Peyer's patch (tissue), 4 donors: ENCODE data around the gene CLIP4. TPM values are rescaled to one million over a fixed set of nuclear protein-coding genes. Genes with fewer than 3 reads are reported as not detected.

Source experiments
- DNase-seq, 3 donors: peaks; one replicate each; pipeline ENCODE4 v3.0.0-alpha.2; 2017 to 2019
- H3K27ac ChIP-seq, 4 donors: fragments of 200-600 bp; sonication (generic); one replicate each; pipeline ENCODE4 v1.5.1; 2016 to 2019
- H3K27me3 ChIP-seq, 2 donors: fragments of 200-600 bp; sonication (generic); one replicate each; pipeline ENCODE4 v1.5.1; 2019
- H3K36me3 ChIP-seq, 3 donors: fragments of 200-600 bp; sonication (generic); one replicate each; pipeline ENCODE4 v1.5.1; 2016 to 2019
- H3K4me1 ChIP-seq, 4 donors: fragments of 200-600 bp; sonication (generic); one replicate each; pipeline ENCODE4 v1.5.1; 2016 to 2019
- H3K4me3 ChIP-seq, 4 donors: fragments of 200-600 bp; sonication (generic); 1 replicate in 3 of 4; 2 replicates in 1 of 4; pipeline ENCODE4 v1.5.1; 2016 to 2019; ENCODE audit warnings: mild to moderate bottlenecking in 1 of 4
- H3K9me3 ChIP-seq, 4 donors: fragments of 200-600 bp; sonication (generic); one replicate each; pipeline ENCODE4 v1.5.1; 2016 to 2019; ENCODE audit warnings: mild to moderate bottlenecking in 1 of 4
- POLR2A ChIP-seq, 2 donors: fragments of 450-650 bp; IDR thresholded peaks; one replicate each; pipeline ENCODE4 v1.5.1; 2017; ENCODE audit warnings: antibody characterized with exemption in 2 of 2, mild to moderate bottlenecking in 2 of 2, moderate library complexity in 2 of 2
- total RNA-seq, 4 donors: library from RNA; depleted of rRNA; stranded (reverse); fragments of >200 nt; gene quantifications; one replicate each; pipeline ENCODE4 v1.1.0, GENCODE V29; 2016
- TF ChIP-seq, protein P1 (sequence below), 6 experiments: fragments of 450-650 bp in 4 of 6; fragments of 200-600 bp in 2 of 6; sonication (generic) in 1 of 6; IDR thresholded peaks; one replicate each; pipeline ENCODE4 v1.5.1; 2017 to 2019; ENCODE audit warnings: antibody characterized with exemption in 6 of 6, mild to moderate bottlenecking in 3 of 6, moderate library complexity in 1 of 6

Gene CLIP4
- total RNA-seq, 4 donors from 2014 or later, result 7.0 to 40.4 (median 16.9) TPM

DNA sequence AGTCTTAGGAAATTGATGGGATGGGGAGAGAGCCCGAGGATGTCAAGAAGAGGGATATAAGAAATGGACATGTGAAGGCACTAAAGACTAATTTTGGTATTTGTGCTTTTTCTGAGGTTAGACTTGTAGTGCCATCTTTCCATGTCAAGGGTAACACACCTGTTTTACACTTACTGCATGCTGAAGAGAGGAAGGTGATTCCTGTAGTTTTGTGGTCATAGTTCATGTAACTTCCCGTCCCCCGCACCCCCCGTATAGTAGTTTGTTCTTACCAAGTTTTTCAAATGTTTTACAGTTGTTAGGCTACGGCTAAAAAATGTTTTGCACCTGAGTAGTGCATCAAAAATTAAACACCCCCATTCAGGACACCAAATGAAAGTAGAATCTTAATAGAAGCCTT, 73.8 kb downstream of the CLIP4 start:
- DNase-seq, result peak in 1 of 3 donors; percentile 58
- H3K27ac ChIP-seq, result no peak overlapping the region
- H3K27me3 ChIP-seq, result no peaks in the 10 kb centered on the region
- H3K36me3 ChIP-seq, result peaks cover 0 to 2% (median 0%) of the 10 kb centered on the region in 3 donors
- TF ChIP-seq POLR2A (IDR thresholded peaks at IDR 0.05), result no peak
- TF ChIP-seq, protein P1, sequence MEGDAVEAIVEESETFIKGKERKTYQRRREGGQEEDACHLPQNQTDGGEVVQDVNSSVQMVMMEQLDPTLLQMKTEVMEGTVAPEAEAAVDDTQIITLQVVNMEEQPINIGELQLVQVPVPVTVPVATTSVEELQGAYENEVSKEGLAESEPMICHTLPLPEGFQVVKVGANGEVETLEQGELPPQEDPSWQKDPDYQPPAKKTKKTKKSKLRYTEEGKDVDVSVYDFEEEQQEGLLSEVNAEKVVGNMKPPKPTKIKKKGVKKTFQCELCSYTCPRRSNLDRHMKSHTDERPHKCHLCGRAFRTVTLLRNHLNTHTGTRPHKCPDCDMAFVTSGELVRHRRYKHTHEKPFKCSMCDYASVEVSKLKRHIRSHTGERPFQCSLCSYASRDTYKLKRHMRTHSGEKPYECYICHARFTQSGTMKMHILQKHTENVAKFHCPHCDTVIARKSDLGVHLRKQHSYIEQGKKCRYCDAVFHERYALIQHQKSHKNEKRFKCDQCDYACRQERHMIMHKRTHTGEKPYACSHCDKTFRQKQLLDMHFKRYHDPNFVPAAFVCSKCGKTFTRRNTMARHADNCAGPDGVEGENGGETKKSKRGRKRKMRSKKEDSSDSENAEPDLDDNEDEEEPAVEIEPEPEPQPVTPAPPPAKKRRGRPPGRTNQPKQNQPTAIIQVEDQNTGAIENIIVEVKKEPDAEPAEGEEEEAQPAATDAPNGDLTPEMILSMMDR (IDR thresholded peaks at IDR 0.05), result no peak
- no peaks in the 10 kb centered on the region for H3K4me1 ChIP-seq
- no peaks in the 10 kb centered on the region for H3K9me3 ChIP-seq
- H3K4me3 ChIP-seq, result no peak overlapping the region

DNA sequence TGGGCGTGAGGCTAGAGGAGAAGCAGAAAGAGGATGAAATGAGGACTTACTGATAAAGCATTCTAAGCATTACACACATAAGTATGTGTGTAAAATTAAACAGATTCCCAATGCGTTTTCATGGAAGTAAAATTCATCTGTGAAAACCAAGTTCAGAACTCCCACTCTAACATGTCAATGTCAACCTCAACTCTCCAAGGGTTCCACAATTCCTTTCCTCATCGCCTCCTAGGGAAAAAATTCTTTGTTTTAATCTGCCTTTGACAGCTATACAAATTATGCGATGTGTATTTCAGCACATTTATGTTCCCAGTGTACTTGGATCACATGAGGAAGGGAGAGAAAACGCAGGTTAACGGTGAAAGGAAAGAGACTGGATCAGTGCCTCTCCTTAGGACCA, 76.6 kb downstream of the CLIP4 start:
- H3K9me3 ChIP-seq, result no peaks in the 10 kb centered on the region
- no peak overlapping the region for H3K27ac ChIP-seq
- H3K4me1 ChIP-seq, result no peaks in the 10 kb centered on the region
- H3K36me3 ChIP-seq, result peaks cover 0 to 2% (median 0%) of the 10 kb centered on the region in 3 donors
- H3K4me3 ChIP-seq, result no peak overlapping the region
- no peaks in the 10 kb centered on the region for H3K27me3 ChIP-seq
- no peak for TF ChIP-seq POLR2A (IDR thresholded peaks at IDR 0.05)
- TF ChIP-seq, protein P1 (IDR thresholded peaks at IDR 0.05), result no peak
- DNase-seq, result no peak

DNA sequence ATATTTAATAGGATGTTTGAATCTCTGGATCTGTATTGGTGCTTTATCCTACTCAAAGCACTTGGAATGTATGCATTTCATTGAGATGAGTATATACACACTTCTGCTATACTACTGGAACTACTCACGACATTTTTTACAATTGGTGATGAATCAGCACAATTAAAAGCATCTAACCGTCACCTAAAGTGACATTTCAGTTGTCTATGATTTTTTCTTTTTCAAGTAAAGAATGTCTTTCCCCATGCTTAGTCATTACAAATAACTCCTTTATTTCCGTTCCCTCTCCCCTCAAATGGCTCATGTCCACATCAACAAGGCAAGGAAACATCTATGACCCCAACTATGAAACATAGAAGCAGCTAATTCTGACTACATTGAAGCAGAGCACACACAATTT, 77.3 kb downstream of the CLIP4 start:
- no peak overlapping the region for H3K4me3 ChIP-seq
- H3K27ac ChIP-seq, result no peak overlapping the region
- H3K36me3 ChIP-seq, result no peaks in the 10 kb centered on the region
- TF ChIP-seq POLR2A (IDR thresholded peaks at IDR 0.05), result no peak
- TF ChIP-seq, protein P1 (IDR thresholded peaks at IDR 0.05), result no peak
- no peak for DNase-seq
- H3K4me1 ChIP-seq, result no peaks in the 10 kb centered on the region
- no peaks in the 10 kb centered on the region for H3K27me3 ChIP-seq
- H3K9me3 ChIP-seq, result no peaks in the 10 kb centered on the region

DNA sequence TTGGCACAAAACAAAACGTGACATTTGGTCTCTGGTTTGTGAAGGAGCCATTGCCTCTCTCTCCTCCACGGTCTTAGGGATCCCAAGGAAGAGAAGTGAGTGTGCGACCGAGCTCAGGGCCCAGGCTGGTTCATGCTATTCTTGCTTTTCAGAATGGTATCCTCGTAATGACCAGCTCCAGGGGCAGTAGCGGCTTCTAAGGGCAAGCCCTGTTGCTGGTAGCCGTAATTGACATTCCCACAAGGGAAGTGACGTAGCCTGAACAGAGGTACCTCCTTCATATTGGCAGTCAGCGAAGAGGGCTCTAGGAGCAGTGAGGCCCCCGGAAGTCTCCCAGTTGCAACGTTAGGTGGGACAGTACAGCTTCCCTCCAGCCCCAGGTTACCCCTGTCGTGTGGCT, 77.9 kb downstream of the CLIP4 start:
- no peaks in the 10 kb centered on the region for H3K4me1 ChIP-seq
- DNase-seq, result no peak
- no peaks in the 10 kb centered on the region for H3K36me3 ChIP-seq
- H3K9me3 ChIP-seq, result no peaks in the 10 kb centered on the region
- H3K27me3 ChIP-seq, result no peaks in the 10 kb centered on the region
- TF ChIP-seq POLR2A (IDR thresholded peaks at IDR 0.05), result no peak
- TF ChIP-seq, protein P1 (IDR thresholded peaks at IDR 0.05), result no peak
- no peak overlapping the region for H3K27ac ChIP-seq
- H3K4me3 ChIP-seq, result no peak overlapping the region

DNA sequence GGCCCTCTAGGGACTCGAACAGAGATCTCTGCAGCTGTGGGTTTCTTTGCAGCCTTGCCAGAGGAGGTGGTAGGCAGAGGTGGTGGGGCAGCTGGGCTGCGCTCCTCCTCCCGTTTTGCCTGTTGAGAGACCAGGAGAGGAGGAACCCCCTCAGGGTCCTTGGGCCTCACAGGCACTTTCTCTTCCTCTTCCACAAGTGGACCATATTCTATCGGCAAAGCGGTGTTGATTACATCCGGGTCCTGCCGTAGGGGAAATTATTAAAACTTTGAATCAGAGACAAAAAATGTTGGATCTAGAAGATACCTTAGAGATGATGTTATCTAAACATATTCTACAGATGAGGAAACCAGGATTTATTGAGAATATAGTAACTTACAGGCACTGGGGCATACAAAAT, 78.5 kb downstream of the CLIP4 start:
- Histone ChIP-seq H3K4me1 (no peaks in the 10 kb centered on the region), H3K27me3 (no peaks in the 10 kb centered on the region), H3K27ac (no peak overlapping the region), H3K4me3 (no peak overlapping the region), H3K36me3 (no peaks in the 10 kb centered on the region), H3K9me3 (no peaks in the 10 kb centered on the region)
- DNase-seq, result no peak
- TF ChIP-seq POLR2A (IDR thresholded peaks at IDR 0.05), result no peak

DNA sequence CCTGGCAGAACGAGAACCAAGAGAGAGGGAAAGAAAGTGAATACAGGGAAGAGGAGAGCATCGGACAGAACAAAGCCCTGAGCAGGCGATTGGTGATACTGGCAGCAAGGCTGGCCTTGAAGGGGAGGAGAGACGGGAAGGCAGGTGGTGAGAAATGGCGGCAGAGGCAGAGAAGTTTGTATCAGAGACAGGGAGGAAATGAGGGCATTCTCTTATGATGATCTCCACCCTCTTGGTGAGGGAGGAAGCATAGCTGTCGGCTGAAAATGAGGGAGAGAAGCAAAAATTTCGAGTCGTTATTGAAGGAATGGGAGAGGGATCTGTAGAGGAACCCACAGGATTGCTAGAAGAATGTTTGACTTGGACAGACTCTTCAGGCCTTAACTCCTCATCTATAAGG, 80.6 kb downstream of the CLIP4 start:
- Histone ChIP-seq H3K9me3 (no peaks in the 10 kb centered on the region), H3K27ac (no peak overlapping the region), H3K4me3 (no peak overlapping the region), H3K36me3 (no peaks in the 10 kb centered on the region), H3K27me3 (no peaks in the 10 kb centered on the region), H3K4me1 (no peaks in the 10 kb centered on the region)
- TF ChIP-seq, protein P1 (IDR thresholded peaks at IDR 0.05), result no peak
- TF ChIP-seq POLR2A (IDR thresholded peaks at IDR 0.05), result no peak
- DNase-seq, result no peak
